Measurements from ENCODE around the gene TULP4.
"Not testable (repeated sequence)": the region's sequence is repeated elsewhere in the genome, so short reads cannot be mapped to it uniquely, and the experiment has no call there.

The TULP4 gene

DNA sequence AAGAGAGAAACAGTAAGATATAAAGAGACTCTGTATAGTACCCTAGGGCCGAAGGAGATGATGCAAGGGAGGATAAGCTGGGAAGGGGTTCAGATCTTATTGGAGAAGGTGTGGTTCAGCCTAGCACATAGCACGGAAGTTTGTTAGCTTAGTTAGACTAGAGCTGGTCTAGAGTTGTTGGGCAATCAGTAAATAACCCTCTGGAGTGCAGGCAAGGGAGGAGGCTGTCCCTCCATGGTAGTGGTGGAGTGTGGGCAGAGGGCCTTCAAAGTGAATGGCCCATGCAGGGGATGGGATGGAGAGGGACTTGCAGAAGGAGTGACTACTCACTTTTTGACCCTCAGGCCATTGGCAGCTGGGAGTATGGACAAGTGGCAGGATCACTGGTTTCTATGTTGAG lies 20.0 kb downstream of the TULP4 start:
- DNase-seq = no peak

DNA sequence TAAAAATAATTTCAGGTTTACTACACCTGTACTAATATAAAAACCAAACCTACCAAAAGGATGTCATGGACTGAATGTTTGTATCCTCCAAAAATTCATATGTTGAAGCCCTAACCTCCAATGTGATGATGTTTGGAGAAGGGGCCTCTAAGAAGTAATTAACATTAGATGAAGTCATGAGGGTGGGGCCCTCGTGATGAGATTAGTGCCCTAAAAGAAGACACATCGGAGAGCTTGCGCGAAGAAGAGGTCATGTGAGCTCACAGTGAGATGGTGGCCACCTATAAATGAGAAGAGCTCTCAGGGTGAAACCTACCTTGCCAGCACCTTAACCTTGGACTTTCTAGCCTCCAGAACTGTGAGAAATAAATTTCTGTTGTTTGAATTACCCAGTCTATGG lies 20.8 kb downstream of the TULP4 start:
- no peak for DNase-seq

DNA sequence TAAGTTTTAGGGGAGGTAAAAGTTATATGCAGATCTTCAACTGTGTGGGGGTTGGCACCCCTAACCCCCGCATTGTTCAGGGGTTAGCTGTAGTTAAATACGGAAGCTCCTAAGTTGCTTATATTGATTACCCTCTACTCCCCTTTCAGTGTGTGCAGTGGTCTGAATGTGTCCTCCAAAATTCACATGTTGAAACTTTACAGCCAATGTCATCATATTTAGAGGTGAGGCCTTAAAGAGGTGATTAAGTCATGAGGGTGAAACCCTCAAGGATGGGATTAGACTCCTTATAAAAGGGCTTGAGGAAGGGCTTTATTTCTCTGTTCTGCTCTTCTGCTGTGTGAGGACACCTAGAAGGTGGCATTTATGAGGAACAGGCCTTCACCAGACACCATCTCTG lies 22.3 kb downstream of the TULP4 start:
- DNase-seq = no peak

DNA sequence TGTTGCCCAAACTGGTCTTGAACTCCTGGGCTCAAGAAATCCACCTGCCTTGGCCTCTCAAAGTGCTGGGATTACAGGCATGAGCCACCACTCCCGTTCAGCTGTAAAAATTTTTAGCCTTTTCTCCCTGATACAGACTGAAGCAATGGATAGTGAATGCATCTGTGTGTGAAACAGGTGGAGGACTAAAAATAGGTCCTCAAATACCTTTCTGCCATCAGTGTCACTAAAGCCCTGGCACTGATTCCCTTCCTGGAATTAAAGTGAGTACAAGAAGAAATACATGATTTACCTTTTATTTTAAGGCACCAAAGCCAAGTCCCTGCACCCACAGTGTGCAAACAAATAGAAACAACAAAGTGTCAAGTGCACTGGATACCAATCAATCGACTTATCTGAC lies 25.1 kb downstream of the TULP4 start:
- no peak for DNase-seq

DNA sequence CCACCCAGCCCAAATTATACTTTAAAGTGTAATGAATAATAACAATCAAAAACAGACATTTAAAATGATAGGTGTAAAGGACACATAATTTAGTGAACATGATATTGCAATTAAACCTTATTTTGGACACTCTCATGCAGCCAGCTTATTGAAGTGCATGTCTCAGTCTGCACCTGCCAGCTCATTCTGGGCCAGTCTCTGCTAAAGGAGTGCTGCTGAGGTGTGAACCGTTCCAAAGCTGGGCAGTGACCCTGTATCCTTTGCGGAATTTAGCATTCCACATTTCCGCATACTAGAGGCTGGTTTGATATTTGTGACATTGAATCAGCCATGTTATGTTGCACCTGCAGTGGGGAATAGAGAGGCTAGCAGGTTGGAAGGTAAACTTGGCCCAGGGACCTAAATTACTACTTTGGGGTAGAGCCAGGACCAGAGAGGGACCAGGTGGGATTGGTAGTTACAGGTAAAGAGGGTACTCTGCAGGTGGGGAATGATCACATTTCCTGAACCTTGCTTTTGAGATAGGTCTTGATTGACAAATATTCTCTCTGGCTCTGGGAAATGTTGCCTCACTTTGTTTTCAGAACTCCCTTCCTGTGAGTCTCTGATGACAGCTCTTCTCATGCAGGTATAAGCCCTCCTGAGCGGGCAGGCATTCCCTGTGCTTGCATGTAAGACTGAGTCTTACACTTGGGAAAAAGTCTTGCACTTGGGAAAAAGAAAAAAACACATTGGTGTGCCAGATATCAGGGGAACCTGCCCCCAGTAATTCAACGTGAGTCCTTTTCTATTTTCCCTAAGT lies 26.2 kb downstream of the TULP4 start:
- DNase-seq = no peak

DNA sequence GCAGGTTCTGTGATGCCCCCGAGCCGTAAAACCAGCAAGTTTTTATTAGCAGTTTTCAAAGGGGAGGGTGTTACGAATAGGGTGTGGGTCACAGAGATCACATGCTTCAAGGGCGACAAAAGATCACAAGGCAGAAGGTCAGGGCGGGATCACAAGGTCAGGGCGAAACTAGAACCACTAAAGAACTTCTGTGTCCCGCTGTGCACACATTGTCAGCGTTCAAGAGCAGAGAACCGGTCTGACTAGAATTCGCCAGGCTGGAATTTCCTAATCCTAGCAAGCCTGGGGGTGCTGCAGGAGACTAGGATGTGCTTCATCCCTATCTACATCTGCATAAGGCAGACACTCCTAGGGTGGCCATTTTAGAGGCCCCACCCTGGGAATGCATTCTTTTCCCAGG lies 26.9 kb downstream of the TULP4 start:
- DNase-seq = not testable (repeated sequence)

DNA sequence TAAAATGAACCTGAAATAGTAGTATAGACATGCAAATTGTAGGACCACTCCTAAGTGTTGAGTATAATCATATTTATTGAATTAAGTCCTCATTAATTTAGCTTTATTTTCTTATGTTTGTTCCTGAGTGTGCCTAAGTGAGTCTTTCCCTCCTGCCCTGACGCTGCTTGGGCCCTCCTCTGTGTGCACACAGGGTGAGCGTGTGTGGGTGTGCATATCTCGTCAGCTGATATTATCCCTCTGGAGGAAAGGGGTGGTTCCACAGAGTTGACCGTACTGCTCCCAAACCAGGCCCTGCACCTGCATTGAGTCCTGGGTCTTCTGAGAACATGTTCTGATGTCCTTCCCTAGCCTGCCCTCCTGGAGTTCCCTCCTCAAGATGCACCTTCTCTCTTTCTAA lies 28.0 kb downstream of the TULP4 start:
- DNase-seq = no peak

DNA sequence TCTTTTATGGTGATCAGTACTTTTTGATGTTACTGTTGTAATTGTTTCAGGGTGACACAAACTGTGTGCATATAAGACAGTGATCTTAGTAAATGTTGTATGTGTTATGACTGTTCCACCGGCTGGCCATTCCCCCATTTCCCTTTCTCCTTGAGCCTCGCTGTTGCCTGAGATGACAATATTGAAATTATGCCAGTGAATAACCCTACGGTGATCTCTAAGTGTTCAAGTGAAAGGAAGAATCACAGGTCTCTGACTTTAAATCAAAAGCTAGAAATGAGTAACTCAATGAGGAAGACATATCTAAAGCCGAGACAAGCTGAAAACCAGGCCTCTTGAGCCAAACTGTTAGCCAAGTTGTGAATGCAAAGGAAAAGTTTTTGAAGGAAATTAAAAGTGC lies 32.3 kb downstream of the TULP4 start:
- DNase-seq = no peak

DNA sequence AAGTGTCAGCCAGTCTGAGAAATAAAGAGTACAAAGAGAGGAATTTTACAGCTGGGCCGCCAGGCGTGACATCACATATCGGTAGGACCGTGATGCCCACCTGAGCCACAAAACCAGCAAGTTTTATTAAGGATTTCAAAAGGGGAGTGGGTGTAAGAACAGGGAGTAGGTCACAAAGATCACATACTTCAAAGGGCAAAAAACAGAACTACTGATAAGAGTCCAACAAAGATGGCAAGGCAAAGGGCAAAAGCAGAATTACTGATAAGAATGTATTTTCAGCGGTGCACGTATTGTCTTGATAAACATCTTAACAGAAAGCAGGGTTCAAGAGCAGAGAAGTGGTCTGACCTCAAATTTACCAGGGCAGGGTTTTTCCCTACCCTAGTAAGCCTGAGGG lies 33.2 kb downstream of the TULP4 start:
- not testable (repeated sequence) for DNase-seq

DNA sequence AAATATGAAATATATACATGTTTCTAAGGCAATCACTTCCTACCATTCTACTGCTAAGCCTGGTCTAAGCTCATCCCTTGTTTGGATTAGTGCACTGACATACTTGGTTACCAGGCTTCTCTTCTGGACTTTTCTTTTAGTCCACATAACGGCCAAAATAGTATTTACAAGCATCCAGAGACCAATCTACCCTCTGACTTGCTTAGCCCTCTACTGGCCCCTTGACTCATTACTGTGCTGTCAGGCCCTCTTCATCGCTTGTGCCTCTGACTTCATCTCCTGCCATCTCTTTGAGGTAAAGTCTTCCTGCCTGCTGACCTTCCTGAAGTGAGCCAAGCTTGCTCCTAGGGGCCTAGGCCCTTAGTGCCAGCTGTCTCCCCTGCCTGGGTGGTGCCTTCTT lies 35.1 kb downstream of the TULP4 start:
- DNase-seq = no peak

DNA sequence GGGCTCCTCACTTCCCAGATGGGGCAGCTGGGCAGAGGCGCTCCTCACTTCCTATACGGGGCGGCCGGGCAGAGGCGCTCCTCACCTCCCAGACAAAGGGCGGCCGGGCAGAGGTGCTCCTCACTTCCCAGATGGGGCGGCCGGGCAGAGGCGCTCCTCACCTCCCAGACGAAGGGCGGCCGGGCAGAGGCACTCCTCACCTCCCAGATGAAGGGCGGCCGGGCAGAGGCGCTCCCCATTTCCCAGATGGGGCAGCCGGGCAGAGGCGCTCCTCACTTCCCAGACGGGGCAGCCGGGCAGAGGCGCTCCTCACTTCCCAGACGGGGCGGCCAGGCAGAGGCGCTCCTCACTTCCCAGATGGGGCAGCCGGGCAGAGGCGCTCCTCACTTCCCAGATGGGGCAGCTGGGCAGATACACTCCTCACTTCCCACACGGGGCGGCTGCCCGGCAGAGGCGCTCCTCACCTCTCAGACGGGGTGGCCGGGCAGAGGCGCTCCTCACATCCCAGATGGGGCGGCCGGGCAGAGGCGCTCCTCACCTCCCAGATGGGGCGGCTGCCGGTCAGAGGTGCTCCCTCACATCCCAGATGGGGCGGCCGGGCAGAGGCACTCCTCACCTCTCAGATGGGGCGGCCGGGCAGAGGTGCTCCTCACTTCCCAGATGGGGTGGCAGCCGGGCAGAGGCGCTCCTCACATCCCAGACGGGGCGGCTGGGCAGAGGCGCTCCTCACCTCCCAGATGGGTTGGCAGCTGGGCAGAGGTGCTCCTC lies 36.7 kb downstream of the TULP4 start:
- not testable (repeated sequence) for DNase-seq

DNA sequence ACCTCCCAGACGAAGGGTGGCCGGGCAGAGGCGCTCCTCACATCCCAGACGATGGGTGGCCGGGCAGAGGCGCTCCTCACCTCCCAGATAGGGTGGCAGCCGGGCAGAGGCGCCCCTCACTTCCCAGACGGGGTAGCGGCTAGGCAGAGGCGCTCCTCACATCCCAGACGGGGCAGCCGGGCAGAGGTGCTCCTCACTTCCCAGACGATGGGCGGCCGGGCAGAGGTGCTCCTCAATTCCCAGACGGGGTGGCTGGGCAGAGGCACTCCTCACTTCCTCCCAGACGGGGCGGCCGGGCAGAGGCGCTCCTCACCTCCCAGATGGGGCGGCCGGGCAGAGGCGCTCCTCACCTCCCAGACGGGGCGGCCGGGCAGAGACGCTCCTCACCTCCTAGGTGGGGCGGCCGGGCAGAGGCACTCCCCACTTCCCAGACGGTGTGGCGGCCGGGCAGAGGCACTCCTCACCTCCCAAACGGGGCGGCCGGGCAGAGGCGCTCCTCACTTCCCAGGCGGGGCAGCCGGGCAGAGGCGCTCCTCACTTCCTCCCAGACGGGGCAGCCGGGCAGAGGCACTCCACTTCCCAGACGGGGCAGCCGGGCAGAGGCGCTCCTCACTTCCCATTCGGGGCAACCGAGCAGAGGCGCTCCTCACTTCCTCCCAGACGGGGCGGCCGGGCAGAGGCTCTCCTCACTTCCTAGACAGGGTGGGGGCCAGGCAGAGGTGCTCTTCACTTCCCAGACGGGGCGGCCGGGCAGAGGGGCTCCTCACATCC lies 37.4 kb downstream of the TULP4 start:
- DNase-seq = not testable (repeated sequence)

DNA sequence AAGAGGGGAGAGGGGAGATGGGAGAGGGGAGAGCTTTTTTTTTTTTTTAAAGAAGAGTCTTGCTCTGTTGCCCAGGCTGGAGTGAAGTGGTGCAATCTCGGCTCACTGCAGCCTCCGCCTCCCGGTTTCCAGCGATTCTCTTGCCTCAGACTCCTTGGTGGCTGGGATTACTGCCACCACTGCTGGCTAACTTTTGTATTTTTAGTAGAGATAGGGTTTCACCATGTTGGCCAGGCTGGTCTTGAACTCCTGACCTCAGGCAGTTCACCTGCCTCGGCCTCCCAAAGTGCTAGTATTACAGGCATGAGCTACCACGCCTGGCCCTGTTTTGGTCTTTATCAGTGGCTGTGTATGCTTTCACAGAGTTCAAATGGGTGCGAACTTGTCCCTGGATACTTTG lies 38.5 kb downstream of the TULP4 start:
- not testable (repeated sequence) for DNase-seq

DNA sequence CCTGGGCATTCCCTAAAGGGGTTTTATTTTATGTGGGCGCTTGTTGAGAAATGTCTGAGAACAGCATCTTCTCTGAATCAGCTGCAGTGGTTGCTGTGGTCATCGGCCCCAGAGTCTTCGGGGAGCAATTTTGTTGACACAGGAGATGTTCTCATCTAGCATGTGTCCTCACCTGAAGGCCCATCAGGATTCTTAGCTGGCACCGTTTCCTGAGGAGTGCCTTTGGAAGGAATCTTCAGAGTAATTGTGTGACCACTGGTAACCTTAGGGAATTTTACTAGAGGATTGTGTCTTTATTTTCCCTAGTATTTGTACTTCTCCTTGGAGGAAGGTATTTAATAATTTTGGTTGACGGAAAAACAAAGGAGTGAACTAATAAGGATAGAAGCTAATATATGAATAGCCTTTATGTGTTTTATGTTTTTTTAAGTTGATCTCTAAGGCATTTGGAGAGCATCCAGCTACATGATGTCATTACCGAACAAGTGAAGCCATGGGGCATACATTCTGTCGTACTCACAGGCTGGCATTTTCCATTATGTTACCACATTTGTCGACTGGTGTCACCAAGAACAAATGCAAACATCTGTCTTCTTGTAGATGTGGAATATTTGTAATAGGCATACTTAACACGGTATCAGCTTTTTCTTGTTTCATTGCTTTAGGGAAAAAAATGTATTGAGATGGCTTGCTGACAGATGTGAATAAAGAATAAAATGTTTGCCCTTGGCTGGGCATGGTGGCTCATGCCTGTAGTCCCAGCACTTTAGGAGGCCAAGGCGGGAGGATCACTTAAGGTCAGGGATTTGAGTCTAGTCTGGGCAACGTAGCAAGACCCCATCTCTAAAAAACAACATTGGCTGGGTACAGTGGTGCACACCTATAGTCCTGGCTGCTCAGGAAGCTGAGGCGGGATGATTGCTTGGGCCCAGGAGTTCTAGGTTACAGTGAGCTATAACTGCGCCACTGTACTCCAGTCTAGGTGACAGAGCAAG lies 41.9 kb downstream of the TULP4 start:
- no peak for DNase-seq

DNA sequence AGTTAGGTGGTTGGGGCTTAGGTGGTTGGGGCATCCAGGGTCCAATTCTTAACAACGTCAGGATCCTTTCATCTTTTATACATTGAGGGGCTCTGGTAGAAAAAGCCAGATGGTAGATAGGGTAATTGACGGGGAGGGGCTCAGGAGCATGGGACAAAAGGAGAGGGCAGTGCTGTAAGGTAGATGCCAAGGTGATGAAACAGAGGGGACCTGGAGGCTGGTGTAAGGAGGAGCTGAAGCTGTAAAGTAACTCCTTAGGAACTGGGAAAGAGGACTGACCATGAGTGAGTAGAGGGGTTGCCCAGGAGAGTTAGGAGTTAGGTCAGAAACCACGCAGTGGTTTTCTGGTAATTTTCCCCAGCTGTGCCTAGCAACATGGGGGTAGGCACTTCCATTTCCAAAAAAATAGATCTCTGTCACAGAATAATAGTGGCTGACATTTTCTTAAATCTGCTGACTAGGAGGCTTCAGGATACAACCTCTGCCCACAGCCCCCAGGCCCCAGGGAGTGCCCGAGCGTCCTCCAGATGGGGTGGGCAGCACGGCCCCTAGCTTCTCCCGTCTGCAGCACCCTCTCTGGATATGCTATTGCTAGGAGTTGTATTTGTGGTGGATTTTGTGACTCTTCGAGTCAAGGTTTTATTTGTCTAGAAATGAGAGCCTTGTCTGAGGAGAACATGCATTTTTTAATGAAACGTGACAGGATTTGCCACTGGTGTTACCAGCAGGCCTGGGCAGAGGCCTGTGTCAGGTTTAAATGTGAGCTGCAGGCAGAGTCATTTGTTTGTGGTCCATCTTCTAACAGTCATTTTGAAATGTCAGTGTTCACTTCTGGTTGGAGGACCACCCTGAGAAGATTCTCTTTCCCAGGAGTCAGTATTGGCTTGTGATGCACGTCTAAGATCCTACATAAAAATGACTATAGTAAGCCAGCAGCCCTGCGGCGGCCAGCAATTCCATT lies 44.6 kb downstream of the TULP4 start:
- DNase-seq = no peak

DNA sequence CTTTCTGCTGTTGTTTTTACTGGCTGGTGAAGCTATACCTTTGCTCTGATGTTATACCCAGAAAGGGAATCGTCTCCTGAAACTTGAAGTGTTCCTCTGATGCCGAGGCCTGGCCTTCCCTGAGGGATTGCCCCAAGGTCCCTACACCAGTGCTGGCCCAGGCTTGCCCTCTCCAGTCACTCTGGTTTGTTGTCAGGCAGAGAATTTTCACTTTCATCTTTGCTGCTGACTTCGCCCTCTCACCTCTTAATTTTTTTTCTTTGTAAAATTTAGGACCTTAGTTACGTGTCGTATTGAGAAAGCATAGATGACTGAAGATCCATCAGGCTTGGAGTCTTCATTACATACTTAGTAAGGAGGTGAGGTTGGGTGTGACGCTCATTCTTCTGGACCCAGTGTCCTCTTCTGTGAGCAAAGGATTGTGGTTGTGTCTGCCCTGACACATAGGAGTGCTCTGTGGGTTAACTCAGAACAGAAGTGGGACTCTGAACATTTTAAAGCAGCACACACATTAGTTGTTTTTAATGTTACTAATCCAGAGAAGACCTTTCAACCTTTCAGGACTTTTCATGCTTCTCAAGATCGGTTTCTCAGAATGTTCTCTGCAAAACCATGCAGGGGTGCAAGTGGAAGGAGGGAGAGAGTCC lies 45.4 kb downstream of the TULP4 start:
- no peak for DNase-seq

DNA sequence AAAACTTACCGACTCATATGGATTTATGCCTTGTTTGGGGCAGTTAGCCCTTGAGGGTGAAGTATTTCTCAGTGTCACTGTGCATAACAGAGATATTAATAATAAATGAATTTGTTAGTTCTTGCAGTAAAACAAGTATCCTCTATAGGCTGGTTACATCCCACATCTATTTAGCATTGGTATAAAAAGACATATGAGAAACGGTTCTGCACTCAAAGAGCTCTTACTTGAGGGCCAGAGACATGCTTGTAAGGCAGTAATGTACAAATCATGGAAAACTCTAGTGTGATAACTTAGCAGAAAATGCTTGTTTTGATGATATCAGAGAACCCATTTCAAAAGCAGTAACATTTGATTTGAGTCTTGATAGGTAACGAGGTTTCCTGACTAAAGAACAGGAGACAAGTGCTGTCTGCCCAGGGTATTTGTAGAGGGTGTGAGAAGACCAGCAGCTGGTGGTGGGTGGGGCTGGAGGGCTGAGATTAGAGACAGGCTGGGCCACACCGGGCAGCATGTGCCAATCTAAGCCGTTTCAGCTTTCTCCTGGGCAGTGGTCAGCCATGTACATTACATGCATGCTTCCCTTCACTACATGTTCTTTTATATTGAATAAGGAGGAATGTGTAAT lies 46.3 kb downstream of the TULP4 start:
- no peak for DNase-seq

DNA sequence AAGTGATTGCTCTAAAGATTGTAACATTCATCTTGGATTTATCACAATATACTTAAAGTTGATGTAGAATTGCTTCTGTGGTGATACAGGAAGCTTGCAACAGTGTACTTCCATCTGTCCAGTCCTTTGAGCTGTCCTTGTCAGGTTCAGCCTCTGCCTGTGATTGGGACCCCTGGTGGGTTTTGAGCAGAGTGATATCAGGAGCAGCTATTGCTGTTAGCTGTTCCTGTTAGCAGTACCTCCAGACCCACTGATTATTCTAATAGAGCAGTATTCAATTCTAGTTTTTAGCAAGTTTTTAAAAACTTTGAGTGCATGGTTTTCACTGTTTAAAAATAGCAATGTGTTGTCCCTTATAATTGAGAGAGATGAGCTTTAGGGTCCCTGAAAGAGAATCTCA lies 48.8 kb downstream of the TULP4 start:
- no peak for DNase-seq

DNA sequence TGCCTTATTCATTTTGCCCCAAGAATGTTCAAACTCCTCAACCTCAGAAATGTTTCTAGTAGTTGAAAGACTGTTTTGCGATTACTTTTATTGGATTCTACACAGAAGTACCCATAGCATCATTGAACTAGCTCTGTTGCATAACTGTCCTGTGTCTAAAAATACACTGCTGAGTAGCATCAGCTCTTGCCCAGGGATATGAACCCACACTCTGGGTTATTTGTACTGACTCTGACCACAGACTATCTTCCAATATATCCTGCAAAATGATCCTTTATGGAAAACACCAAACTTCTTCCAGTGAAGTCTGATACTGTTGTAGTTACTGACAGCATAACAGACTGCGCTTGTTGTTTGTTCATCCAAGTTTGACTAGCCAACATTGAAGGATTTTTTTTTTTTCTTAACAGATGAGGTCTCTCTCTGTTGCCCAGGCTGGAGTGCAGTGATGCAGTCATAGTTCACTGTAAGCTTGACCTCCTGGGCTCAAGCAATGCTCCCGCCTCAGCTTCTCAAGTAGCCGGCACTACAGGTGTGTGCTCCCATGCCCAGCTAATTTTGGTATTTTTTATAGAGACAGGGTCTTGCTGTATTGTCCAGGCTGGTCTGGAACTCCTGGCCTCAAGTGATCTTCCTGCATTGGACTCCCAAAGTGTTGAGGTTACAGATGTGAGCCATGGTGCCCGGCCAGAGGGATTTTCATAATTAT lies 49.9 kb downstream of the TULP4 start:
- no peak for DNase-seq
